ENCODE results near the gene RNLS. TPM values are rescaled to one million over a fixed set of nuclear protein-coding genes. Genes with fewer than 3 reads are reported as not detected.

Gene RNLS
- polyA plus RNA-seq, 2 of the 4 experiments (the other 2 are of a cell fraction) = 11.7 to 16.8 TPM

DNA sequence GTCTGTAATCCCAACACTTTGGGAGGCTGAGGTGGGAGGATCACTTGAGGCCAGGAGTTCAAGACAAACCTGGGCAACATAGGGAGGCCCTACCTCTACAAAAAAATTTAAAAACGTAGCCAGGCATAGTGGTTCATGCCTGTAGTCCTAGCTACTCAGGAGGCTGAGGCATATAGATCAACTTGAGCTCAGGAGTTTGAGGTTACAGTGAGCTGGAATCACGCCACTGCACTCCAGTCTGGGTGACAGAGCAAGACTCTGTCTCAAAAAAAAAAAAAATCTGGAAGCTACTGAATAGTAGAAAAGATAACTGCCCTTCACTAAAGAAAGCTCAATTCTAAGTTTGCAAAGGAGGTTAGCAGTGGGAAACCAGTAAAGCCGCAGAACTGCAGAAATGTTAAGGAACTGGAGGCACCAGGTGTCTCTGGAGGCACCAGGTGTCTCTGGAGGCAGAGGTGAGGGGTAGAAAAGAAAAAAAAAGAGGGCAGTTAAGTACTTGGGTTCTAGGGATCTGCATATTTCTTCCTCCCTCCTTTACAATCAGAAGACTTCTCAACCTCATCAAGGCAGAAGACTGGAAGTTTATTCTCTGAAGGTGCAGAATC lies 56.5 kb downstream of the RNLS start:
- ATAC-seq (no peak), FAIRE-seq (no peak), DNase-seq (ENCODE audit: low read depth in 1 of 2, low spot score in 1 of 2) (no peak)
- WGBS (ENCODE audit: missing lambda C conversion rate) = 62% methylated on average over 3 of the region's 3 CpGs
- ChIA-PET POLR2A (interaction anchor here (1.6 kb wide), 1 partner anchor 664 kb away, joined by 4 read pairs; no protein-coding TSS in a partner anchor), CTCF (interaction anchor here (1.2 kb wide), 1 partner anchor 35 kb away, joined by 3 read pairs; no protein-coding TSS in a partner anchor)
- Histone ChIP-seq H3K4me3 (no peak overlapping the region), H3K4me2 (no peak overlapping the region), H3K9me3 (no peaks in the 10 kb centered on the region), H3K27ac (no peak overlapping the region), H3K4me1 (peaks cover 12% of the 10 kb centered on the region)
- TF ChIP-seq, protein P1, sequence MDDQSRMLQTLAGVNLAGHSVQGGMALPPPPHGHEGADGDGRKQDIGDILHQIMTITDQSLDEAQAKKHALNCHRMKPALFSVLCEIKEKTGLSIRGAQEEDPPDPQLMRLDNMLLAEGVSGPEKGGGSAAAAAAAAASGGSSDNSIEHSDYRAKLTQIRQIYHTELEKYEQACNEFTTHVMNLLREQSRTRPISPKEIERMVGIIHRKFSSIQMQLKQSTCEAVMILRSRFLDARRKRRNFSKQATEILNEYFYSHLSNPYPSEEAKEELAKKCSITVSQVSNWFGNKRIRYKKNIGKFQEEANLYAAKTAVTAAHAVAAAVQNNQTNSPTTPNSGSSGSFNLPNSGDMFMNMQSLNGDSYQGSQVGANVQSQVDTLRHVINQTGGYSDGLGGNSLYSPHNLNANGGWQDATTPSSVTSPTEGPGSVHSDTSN (IDR thresholded peaks at IDR 0.05) = no peak
- TF ChIP-seq SMC3 (IDR thresholded peaks at IDR 0.05) = no peak
- no peak for TF ChIP-seq NFE2L2 (conservative IDR thresholded peaks at IDR 0.05; ENCODE audit: low read length)
- TF ChIP-seq RAD21 (conservative IDR thresholded peaks at IDR 0.05 in 1 of 2, IDR thresholded peaks at IDR 0.05 in 1 of 2) = no peak
- TF ChIP-seq, protein P2, sequence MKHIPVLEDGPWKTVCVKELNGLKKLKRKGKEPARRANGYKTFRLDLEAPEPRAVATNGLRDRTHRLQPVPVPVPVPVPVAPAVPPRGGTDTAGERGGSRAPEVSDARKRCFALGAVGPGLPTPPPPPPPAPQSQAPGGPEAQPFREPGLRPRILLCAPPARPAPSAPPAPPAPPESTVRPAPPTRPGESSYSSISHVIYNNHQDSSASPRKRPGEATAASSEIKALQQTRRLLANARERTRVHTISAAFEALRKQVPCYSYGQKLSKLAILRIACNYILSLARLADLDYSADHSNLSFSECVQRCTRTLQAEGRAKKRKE (CRISPR knock-in tag; IDR thresholded peaks at IDR 0.05; ENCODE audit: low read depth) = no peak
- TF ChIP-seq ZSCAN20 (CRISPR knock-in tag; IDR thresholded peaks at IDR 0.05) = no peak
- no peak for TF ChIP-seq CBX2 (IDR thresholded peaks at IDR 0.05; ENCODE audit: borderline replicate concordance, low read depth)
- TF ChIP-seq CHD2 (IDR thresholded peaks at IDR 0.05; ENCODE audit: low read length, partially characterized antibody) = no peak
- no peak for TF ChIP-seq FOSL2 (IDR thresholded peaks at IDR 0.05)
- TF ChIP-seq FOSL2 (CRISPR knock-in tag; IDR thresholded peaks at IDR 0.05) = no peak
- no peak for TF ChIP-seq EP300 (IDR thresholded peaks at IDR 0.05)
- TF ChIP-seq HOXA7 (CRISPR knock-in tag; IDR thresholded peaks at IDR 0.05) = no peak
- no peak for TF ChIP-seq HOXB5 (CRISPR knock-in tag; IDR thresholded peaks at IDR 0.05)
- TF ChIP-seq NR3C1 (IDR thresholded peaks at IDR 0.05) = no peak
- TF ChIP-seq RARB (CRISPR knock-in tag; IDR thresholded peaks at IDR 0.05) = no peak

DNA sequence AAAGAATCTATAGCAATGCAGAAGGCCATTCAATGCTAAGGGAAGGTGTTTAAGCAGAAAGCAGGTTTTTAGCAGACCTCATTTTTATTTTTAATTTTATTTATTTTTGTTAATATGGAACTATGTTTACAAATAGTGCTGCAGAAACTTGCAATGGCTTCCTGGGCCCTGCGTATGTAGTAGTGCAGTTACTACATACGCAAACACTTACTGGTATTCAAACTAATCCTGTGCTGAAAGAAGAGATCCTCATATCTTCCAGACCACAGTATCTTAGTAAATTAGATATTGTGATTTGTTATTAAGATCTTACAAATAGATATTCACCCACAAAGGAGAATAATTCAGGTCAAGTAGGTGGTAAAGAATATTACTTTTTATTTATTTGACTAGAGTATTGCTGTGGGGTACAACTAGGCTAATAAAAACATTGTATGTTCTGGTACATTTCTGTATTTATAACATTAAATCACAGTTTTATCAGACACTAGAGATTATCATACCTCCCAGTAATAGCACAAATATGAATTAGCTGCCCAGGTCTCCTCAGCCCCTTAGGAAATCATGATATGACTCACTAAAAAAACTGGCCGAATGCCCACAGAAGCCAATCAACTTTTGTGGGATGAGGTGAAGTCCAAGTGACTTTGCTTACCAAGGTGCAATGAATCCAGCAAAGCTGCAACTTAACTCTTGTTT lies 57.6 kb downstream of the RNLS start:
- Histone ChIP-seq H3K4me1 (peaks cover 12% of the 10 kb centered on the region), H3K4me3 (no peak overlapping the region), H3K4me2 (peak overlapping the region; percentile 19), H3K9me3 (no peaks in the 10 kb centered on the region), H3K27ac (no peak overlapping the region)
- DNase-seq (ENCODE audit: low read depth in 1 of 2, low spot score in 1 of 2) = peak; percentile 8 to 50
- CTCF ChIA-PET = no interaction called here
- peak; percentile 64; a peak in 3 of 6 replicates for ATAC-seq
- POLR2A ChIA-PET = interaction anchor here (1.6 kb wide), 1 partner anchor 663 kb away, joined by 4 read pairs; no protein-coding TSS in a partner anchor
- TF ChIP-seq POLR2A (IDR thresholded peaks at IDR 0.05; ENCODE audit: low read length) = no peak
- no peak for TF ChIP-seq ZNF302 (CRISPR knock-in tag; IDR thresholded peaks at IDR 0.05)
- no peak; the same call in 1 of the 2 replicates for TF ChIP-seq FOSL2 (IDR thresholded peaks at IDR 0.05)
- TF ChIP-seq FOSL2 (CRISPR knock-in tag; IDR thresholded peaks at IDR 0.05) = peak; percentile 45; the same call in 1 of the 2 replicates
- TF ChIP-seq PHF8 (IDR thresholded peaks at IDR 0.05; ENCODE audit: borderline replicate concordance, low read depth) = no peak
- TF ChIP-seq HOXB5 (CRISPR knock-in tag; IDR thresholded peaks at IDR 0.05) = no peak
- TF ChIP-seq MAZ (IDR thresholded peaks at IDR 0.05; ENCODE audit: borderline replicate concordance, low read depth, low read length) = no peak
- TF ChIP-seq EHF (CRISPR knock-in tag; IDR thresholded peaks at IDR 0.05) = no peak
- no peak for TF ChIP-seq TFCP2L1 (CRISPR knock-in tag; IDR thresholded peaks at IDR 0.05)
- TF ChIP-seq, protein P3, sequence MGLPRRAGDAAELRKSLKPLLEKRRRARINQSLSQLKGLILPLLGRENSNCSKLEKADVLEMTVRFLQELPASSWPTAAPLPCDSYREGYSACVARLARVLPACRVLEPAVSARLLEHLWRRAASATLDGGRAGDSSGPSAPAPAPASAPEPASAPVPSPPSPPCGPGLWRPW (IDR thresholded peaks at IDR 0.05) = no peak
- TF ChIP-seq MAFK (IDR thresholded peaks at IDR 0.05; ENCODE audit: partially characterized antibody) = no peak
- TF ChIP-seq CEBPB (IDR thresholded peaks at IDR 0.05) = 0 out of 4 replicates have a peak, but pooled peaks of 1 of the 2 experiments have one; percentile 16
- no peak for TF ChIP-seq CBX8 (IDR thresholded peaks at IDR 0.05)
- TF ChIP-seq JUNB (IDR thresholded peaks at IDR 0.05) = peak; percentile 56; the same call in 1 of the 2 replicates
- TF ChIP-seq, protein P4, sequence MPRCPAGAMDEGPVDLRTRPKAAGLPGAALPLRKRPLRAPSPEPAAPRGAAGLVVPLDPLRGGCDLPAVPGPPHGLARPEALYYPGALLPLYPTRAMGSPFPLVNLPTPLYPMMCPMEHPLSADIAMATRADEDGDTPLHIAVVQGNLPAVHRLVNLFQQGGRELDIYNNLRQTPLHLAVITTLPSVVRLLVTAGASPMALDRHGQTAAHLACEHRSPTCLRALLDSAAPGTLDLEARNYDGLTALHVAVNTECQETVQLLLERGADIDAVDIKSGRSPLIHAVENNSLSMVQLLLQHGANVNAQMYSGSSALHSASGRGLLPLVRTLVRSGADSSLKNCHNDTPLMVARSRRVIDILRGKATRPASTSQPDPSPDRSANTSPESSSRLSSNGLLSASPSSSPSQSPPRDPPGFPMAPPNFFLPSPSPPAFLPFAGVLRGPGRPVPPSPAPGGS (IDR thresholded peaks at IDR 0.05) = no peak
- peak; percentile 82 for FAIRE-seq
- WGBS (ENCODE audit: missing lambda C conversion rate) = 64% methylated on average over 3 of the region's 3 CpGs
